HFFc6 (cell line): ENCODE data around the gene KCNJ13. TPM values are rescaled to one million over a fixed set of nuclear protein-coding genes. Genes with fewer than 3 reads are reported as not detected.

Experiments
- DNase-seq: peaks from one replicate; pipeline ENCODE4 v3.0.0-alpha.2; 2018
- H3K27ac Mint-ChIP-seq: 2 replicates; pipeline ENCODE4 v1.8.0; 2020; ENCODE audit warnings: mild to moderate bottlenecking, mixed read lengths
- H3K27me3 Mint-ChIP-seq: 2 replicates; pipeline ENCODE4 v1.8.0; 2021; ENCODE audit warnings: mild to moderate bottlenecking, moderate library complexity, mixed read lengths; ENCODE audit not compliant: insufficient read depth
- H3K36me3 Mint-ChIP-seq: 2 replicates; pipeline ENCODE4 v1.8.0; 2021; ENCODE audit warnings: low read depth, mixed read lengths
- H3K4me1 Mint-ChIP-seq: 2 replicates; pipeline ENCODE4 v1.8.0; 2020; ENCODE audit warnings: low read depth, mixed read lengths
- H3K4me3 Mint-ChIP-seq: 2 replicates; pipeline ENCODE4 v1.8.0; 2020; ENCODE audit warnings: mild to moderate bottlenecking, moderate library complexity, mixed read lengths
- H3K9me3 Mint-ChIP-seq: 2 replicates; pipeline ENCODE4 v1.8.0; 2020; ENCODE audit warnings: mild to moderate bottlenecking, mixed read lengths
- CTCF ChIP-seq: fragments of 200-600 bp; sonication (generic); IDR thresholded peaks from 2 replicates; pipeline ENCODE4 v1.5.0; 2021; ENCODE audit warnings: antibody characterized with exemption, mild to moderate bottlenecking
- total RNA-seq, 6 experiments: library from RNA; stranded (reverse); fragmentation: NEBNext Ultra II Directional; extraction: Animal tissue kit (Norgen Biotek cat#: 25700); gene quantifications; 2 replicates in 1 of 6; 3 replicates in 5 of 6; pipeline ENCODE4 v1.2.3, GENCODE V29; 2021

Gene KCNJ13
- total RNA-seq, 6 experiments from 2014 or later, result not detected

- H3K27ac Mint-ChIP-seq, result no peak overlapping the region
- no peak for TF ChIP-seq CTCF
- peaks cover 13% of the 10 kb centered on the region; the same call in 1 of the 2 replicates for H3K36me3 Mint-ChIP-seq
Measured at GRCh38 chr2:232809349-232810124, 33.2 kb upstream of the KCNJ13 start.

GRCh38 chr2:232802091-232802490, 25.7 kb upstream of the KCNJ13 start:
- H3K36me3 Mint-ChIP-seq, result peaks cover 37% of the 10 kb centered on the region
- H3K4me3 Mint-ChIP-seq, result no peak overlapping the region
- TF ChIP-seq CTCF, result no peak
- DNase-seq, result no peak
- peaks cover 11% of the 10 kb centered on the region for H3K9me3 Mint-ChIP-seq
- no peaks in the 10 kb centered on the region for H3K4me1 Mint-ChIP-seq
- no peaks in the 10 kb centered on the region; the same call in 1 of the 2 replicates for H3K27me3 Mint-ChIP-seq
- H3K27ac Mint-ChIP-seq, result no peak overlapping the region

More at GRCh38 chr2:232809349-232810124, 33.2 kb upstream of the KCNJ13 start:
- no peak for DNase-seq
- Mint-ChIP-seq H3K4me3 (no peak overlapping the region), H3K27me3 (no peaks in the 10 kb centered on the region; the same call in 1 of the 2 replicates), H3K9me3 (no peaks in the 10 kb centered on the region), H3K4me1 (no peaks in the 10 kb centered on the region)

- Mint-ChIP-seq H3K4me3 (no peak overlapping the region), H3K27me3 (no peaks in the 10 kb centered on the region), H3K36me3 (peaks cover 43% of the 10 kb centered on the region), H3K27ac (no peak overlapping the region), H3K4me1 (no peaks in the 10 kb centered on the region), H3K9me3 (peaks cover 11% of the 10 kb centered on the region)
- DNase-seq, result no peak
- TF ChIP-seq CTCF, result no peak
Measured at GRCh38 chr2:232800166-232800565, 23.8 kb upstream of the KCNJ13 start.

GRCh38 chr2:232798187-232798586, 21.8 kb upstream of the KCNJ13 start:
- H3K4me1 Mint-ChIP-seq, result no peaks in the 10 kb centered on the region
- H3K27me3 Mint-ChIP-seq, result no peaks in the 10 kb centered on the region
- peaks cover 11% of the 10 kb centered on the region for H3K9me3 Mint-ChIP-seq
- TF ChIP-seq CTCF, result no peak
- H3K4me3 Mint-ChIP-seq, result no peak overlapping the region
- H3K36me3 Mint-ChIP-seq, result peaks cover 45% of the 10 kb centered on the region
- no peak for DNase-seq
- no peak overlapping the region for H3K27ac Mint-ChIP-seq

- Mint-ChIP-seq H3K27ac (no peak overlapping the region), H3K4me3 (no peak overlapping the region), H3K36me3 (peaks cover 35% of the 10 kb centered on the region), H3K9me3 (no peaks in the 10 kb centered on the region), H3K4me1 (no peaks in the 10 kb centered on the region), H3K27me3 (no peaks in the 10 kb centered on the region)
- no peak for TF ChIP-seq CTCF
- DNase-seq, result no peak
Measured at GRCh38 chr2:232795920-232796319, 19.6 kb upstream of the KCNJ13 start.
